B cell (primary cell): ENCODE data around the gene OR51B2.

Experiments used
- CTCF ChIP-seq: fragments of 200-600 bp; IDR thresholded peaks from one replicate; pipeline ENCODE4 v1.8.0; 2022; ENCODE audit warnings: antibody characterized with exemption, mild to moderate bottlenecking
- EZH2 ChIP-seq: IDR thresholded peaks from 2 replicates; pipeline ENCODE4 v1.6.1; 2012; ENCODE audit warnings: borderline replicate concordance, low read depth, mild to moderate bottlenecking, moderate library complexity, low read length; ENCODE audit not compliant: insufficient read depth, poor library complexity, severe bottlenecking

GRCh38 chr11:5280582-5281102, 43.5 kb downstream of the OR51B2 start:
- TF ChIP-seq CTCF (no peak), EZH2 (no peak)
